Measurements from ENCODE around the gene RPL22.

Gene RPL22

DNA sequence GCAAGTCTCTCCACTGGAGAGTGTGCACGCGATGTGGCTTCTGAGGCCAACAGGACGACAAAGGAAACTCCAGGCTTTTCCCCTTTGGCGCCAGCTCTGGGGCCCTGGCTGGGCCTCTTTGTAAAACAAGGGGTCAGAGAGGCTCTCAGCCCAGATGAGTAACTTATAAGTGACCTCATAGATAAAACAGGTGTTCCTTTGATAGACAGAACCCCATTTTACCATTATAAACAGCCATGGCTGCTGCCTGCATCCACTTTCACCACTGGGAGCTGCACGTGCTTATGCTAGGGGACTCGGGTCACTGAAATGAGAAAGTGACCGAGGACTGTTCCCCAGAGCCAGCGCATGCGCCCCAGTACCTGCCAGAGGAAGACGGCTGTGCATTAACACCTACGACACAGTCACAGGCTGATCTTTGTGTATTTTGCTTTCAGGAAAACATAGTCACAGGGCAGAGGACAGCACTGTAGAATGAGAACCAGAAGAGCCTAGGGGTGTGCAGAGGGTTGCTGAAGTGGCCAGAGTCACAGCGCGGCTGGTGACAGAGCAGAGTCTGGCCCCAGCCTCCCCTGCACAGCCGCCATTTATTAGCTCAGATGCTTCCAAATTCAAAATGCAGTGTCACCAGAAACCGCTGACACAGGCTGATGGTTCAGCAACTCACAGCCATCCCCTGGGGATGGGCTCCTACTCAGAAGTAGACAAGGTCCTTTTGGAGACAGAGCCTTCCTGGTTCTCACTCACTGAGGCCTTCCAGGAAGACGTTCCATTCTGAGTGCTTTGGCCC lies 19.2 kb upstream of the RPL22 start:
- no peaks in the 10 kb centered on the region for H3K27me3 ChIP-seq (ENCODE audit: low read depth, low read length)
- no peak overlapping the region for H3K27ac ChIP-seq (ENCODE audit: low read length)
- no peaks in the 10 kb centered on the region for H3K9me3 ChIP-seq (ENCODE audit: insufficient read depth, low read length)
- no peak overlapping the region for H2AFZ ChIP-seq (ENCODE audit: low read depth, low read length)
- H3K4me2 ChIP-seq (ENCODE audit: low read length) = no peak overlapping the region
- TF ChIP-seq, protein P1, sequence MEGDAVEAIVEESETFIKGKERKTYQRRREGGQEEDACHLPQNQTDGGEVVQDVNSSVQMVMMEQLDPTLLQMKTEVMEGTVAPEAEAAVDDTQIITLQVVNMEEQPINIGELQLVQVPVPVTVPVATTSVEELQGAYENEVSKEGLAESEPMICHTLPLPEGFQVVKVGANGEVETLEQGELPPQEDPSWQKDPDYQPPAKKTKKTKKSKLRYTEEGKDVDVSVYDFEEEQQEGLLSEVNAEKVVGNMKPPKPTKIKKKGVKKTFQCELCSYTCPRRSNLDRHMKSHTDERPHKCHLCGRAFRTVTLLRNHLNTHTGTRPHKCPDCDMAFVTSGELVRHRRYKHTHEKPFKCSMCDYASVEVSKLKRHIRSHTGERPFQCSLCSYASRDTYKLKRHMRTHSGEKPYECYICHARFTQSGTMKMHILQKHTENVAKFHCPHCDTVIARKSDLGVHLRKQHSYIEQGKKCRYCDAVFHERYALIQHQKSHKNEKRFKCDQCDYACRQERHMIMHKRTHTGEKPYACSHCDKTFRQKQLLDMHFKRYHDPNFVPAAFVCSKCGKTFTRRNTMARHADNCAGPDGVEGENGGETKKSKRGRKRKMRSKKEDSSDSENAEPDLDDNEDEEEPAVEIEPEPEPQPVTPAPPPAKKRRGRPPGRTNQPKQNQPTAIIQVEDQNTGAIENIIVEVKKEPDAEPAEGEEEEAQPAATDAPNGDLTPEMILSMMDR (IDR thresholded peaks at IDR 0.05; ENCODE audit: low read depth, low read length) = no peak
- no peak for TF ChIP-seq EZH2phosphoT487 (IDR thresholded peaks at IDR 0.05; ENCODE audit: low read depth)
- H3K36me3 ChIP-seq (replicated peaks; ENCODE audit: low read depth, low read length) = no peaks in the 10 kb centered on the region
- H3K4me3 ChIP-seq (ENCODE audit: low read length) = no peak overlapping the region
- H4K20me1 ChIP-seq (ENCODE audit: insufficient read depth, low read length) = no peaks in the 10 kb centered on the region
- no peaks in the 10 kb centered on the region for H3K79me2 ChIP-seq (ENCODE audit: low read length)
- no peak overlapping the region for H3K9ac ChIP-seq (ENCODE audit: low read length)
- H3K4me1 ChIP-seq (ENCODE audit: low read length) = peaks cover 5% of the 10 kb centered on the region; the same call in 1 of the 2 replicates

DNA sequence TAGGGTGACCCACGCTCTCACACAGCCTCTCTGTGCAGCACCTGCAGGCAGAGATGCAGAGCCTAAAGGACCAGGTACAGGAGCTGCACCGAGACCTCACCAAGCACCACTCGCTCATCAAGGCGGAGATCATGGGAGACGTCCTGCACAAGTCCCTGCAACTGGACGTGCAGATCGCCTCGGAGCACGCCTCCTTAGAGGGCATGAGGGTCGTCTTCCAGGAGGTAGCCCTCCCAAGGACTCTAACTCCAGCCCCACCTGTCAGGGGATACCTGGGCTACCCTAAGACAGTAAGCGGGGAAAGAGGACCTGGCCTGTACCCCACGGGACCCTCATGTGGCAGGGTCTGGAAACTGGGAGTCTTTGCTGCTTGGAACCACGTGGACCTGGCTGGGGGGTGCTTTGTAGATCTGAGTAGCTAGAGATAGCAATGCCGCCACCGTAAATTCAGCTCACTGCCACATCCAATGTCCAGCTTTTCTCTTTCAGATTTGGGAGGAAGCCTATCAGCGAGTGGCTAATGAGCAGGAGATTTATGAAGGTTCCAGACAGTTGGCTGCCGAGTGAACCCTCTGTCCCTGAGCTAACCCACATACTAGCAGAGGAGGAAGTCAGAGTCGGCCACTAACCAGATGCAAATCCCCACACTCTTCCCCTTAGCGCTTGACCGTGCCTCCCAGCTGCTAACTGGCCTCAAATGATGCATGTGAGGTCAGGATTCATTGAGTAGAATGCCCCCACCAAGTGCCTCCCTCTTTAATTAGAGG lies 13.0 kb upstream of the RPL22 start:
- no peaks in the 10 kb centered on the region for H4K20me1 ChIP-seq (ENCODE audit: insufficient read depth, low read length)
- peaks cover 8% of the 10 kb centered on the region for H3K4me1 ChIP-seq (ENCODE audit: low read length)
- H3K4me3 ChIP-seq (ENCODE audit: low read length) = no peak overlapping the region
- H3K4me2 ChIP-seq (ENCODE audit: low read length) = peak overlapping the region; percentile 26
- TF ChIP-seq EZH2phosphoT487 (IDR thresholded peaks at IDR 0.05; ENCODE audit: low read depth) = no peak
- TF ChIP-seq, protein P1 (IDR thresholded peaks at IDR 0.05; ENCODE audit: low read depth, low read length) = no peak
- H3K9ac ChIP-seq (ENCODE audit: low read length) = no peak overlapping the region
- no peaks in the 10 kb centered on the region for H3K27me3 ChIP-seq (ENCODE audit: low read depth, low read length)
- no peaks in the 10 kb centered on the region for H3K9me3 ChIP-seq (ENCODE audit: insufficient read depth, low read length)
- H3K36me3 ChIP-seq (replicated peaks; ENCODE audit: low read depth, low read length) = no peaks in the 10 kb centered on the region
- no peaks in the 10 kb centered on the region for H3K79me2 ChIP-seq (ENCODE audit: low read length)
- H3K27ac ChIP-seq (ENCODE audit: low read length) = no peak overlapping the region
- no peak overlapping the region for H2AFZ ChIP-seq (ENCODE audit: low read depth, low read length)

DNA sequence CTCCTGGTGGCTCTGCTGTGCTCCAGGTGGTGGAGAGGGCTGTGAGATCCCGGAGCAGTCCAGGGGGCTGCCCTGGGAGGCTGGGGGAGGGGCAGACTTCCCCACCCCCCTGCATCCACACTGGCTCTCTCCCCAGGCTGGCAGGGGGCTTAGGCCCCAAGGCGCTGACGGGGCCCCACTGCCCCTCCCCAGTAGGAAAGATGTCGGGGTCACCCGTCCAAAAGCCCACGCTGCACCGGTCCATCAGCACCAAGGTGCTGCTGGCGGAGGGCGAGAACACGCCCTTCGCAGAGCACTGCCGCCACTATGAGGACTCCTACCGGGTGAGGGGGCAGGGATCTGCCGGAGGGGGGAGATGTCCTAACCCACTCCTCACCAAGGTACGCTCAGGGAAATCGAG lies 12.3 kb upstream of the RPL22 start:
- H3K4me1 ChIP-seq (ENCODE audit: low read length) = peaks cover 8% of the 10 kb centered on the region
- no peaks in the 10 kb centered on the region for H3K9me3 ChIP-seq (ENCODE audit: insufficient read depth, low read length)
- no peaks in the 10 kb centered on the region for H4K20me1 ChIP-seq (ENCODE audit: insufficient read depth, low read length)
- no peaks in the 10 kb centered on the region for H3K27me3 ChIP-seq (ENCODE audit: low read depth, low read length)
- no peak overlapping the region for H2AFZ ChIP-seq (ENCODE audit: low read depth, low read length)
- no peak overlapping the region for H3K4me2 ChIP-seq (ENCODE audit: low read length)
- H3K79me2 ChIP-seq (ENCODE audit: low read length) = no peaks in the 10 kb centered on the region
- H3K36me3 ChIP-seq (replicated peaks; ENCODE audit: low read depth, low read length) = no peaks in the 10 kb centered on the region
- no peak for TF ChIP-seq EZH2phosphoT487 (IDR thresholded peaks at IDR 0.05; ENCODE audit: low read depth)
- TF ChIP-seq, protein P1 (IDR thresholded peaks at IDR 0.05; ENCODE audit: low read depth, low read length) = no peak
- no peak overlapping the region for H3K27ac ChIP-seq (ENCODE audit: low read length)
- no peak overlapping the region for H3K9ac ChIP-seq (ENCODE audit: low read length)
- no peak overlapping the region for H3K4me3 ChIP-seq (ENCODE audit: low read length)

DNA sequence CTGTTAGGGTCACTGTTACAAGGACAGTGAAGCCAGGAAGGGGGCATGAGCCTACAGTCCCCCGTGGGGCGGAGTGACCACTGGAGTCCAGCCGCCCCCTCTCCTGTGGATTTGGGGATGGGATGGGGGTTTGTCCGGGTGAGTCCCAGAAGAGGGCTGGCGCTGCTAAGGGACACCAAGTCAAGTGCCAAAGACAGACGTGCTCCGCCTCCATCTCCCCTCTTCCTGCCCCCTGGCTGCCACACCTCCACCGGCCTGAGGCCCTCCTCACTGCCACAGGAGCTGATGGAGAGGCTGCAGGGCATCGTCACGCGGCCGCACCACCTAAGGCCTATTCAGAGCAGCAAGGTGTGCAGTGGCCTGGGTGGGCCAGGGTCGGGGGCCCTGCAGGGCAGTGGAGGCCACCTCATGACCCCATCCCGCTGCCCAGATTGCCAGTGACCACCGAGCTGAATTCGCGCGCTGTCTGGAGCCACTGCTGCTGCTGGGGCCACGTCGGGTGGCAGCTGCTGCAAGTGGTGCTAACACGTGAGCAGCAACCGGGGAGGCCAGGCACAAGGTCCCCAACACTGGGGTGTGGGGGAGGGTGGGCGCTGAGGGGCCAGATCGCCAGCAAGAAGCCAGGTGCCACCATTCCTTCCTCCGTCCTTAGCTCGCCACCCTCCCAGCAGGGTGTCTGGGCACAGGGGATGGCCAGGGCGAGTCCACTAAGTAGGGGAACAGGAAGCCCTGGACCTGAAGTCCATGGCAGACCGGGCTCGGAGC lies 11.4 kb upstream of the RPL22 start:
- Histone ChIP-seq H3K36me3 (replicated peaks; ENCODE audit: low read depth, low read length) (no peaks in the 10 kb centered on the region), H4K20me1 (ENCODE audit: insufficient read depth, low read length) (no peaks in the 10 kb centered on the region), H3K9me3 (ENCODE audit: insufficient read depth, low read length) (no peaks in the 10 kb centered on the region), H3K27me3 (ENCODE audit: low read depth, low read length) (no peaks in the 10 kb centered on the region), H3K4me2 (ENCODE audit: low read length) (no peak overlapping the region), H3K79me2 (ENCODE audit: low read length) (no peaks in the 10 kb centered on the region), H2AFZ (ENCODE audit: low read depth, low read length) (no peak overlapping the region), H3K9ac (ENCODE audit: low read length) (no peak overlapping the region), H3K4me1 (ENCODE audit: low read length) (peaks cover 8% of the 10 kb centered on the region), H3K27ac (ENCODE audit: low read length) (no peak overlapping the region), H3K4me3 (ENCODE audit: low read length) (no peak overlapping the region)
- TF ChIP-seq, protein P1 (IDR thresholded peaks at IDR 0.05; ENCODE audit: low read depth, low read length) = no peak
- TF ChIP-seq EZH2phosphoT487 (IDR thresholded peaks at IDR 0.05; ENCODE audit: low read depth) = no peak

Data from OCI-LY3 (cell line).